Measurements from ENCODE around the gene ARPC2. TPM values are rescaled to one million over a fixed set of nuclear protein-coding genes. Genes with fewer than 3 reads are reported as not detected.

The ARPC2 gene
- total RNA-seq, 4 donors from 2014 or later: 65.5 to 343 (median 275) TPM

GRCh38 chr2:218256612-218257350 is 39.8 kb downstream of the ARPC2 start:
- TF ChIP-seq POLR2AphosphoS5 (IDR thresholded peaks at IDR 0.05) (no peak), CTCF (IDR thresholded peaks at IDR 0.05) (no peak), POLR2A (IDR thresholded peaks at IDR 0.05) (no peak), EP300 (IDR thresholded peaks at IDR 0.05; ENCODE audit: low read depth) (no peak)
- Histone ChIP-seq H3K4me1 (peaks cover 29 to 36% (median 33%) of the 10 kb centered on the region in 4 donors), H3K9me3 (no peaks in the 10 kb centered on the region), H3K36me3 (peaks cover 0 to 38% (median 18%) of the 10 kb centered on the region in 4 donors), H3K27me3 (no peaks in the 10 kb centered on the region), H3K4me3 (no peak overlapping the region), H3K27ac (peak overlapping the region in 3 of 4 donors; percentile 14 to 87 (median 41))
- in situ Hi-C loops (cut with MboI; ENCODE audit: low pct_ligation_motif_present in 1 of 4, low pct_unique_long_range_greater_than_20kb in 1 of 4, low sequenced_read_pairs in 3 of 4) (loop anchor here in 1 of 4 donors (5.0 kb wide), 1 partner anchor 64 kb away; no protein-coding TSS in a partner anchor), intact Hi-C loops (cut with DNase I; ENCODE audit: low total_unique reads) (loop anchor here (5.0 kb wide), 1 partner anchor 69 kb away; no protein-coding TSS in a partner anchor)
- DNase-seq: no peak
- 91 to 100% methylated on average over 1 to 13 of the region's 13 CpGs for WGBS, 2 donors (ENCODE audit: low coverage in 1 of 2)

- DNase-seq: peak; percentile 31
- intact Hi-C loops (cut with DNase I; ENCODE audit: low total_unique reads): loop anchor here (5.0 kb wide), 1 partner anchor 70 kb away; no protein-coding TSS in a partner anchor
- no peak overlapping the region for H3K4me3 ChIP-seq
- no peaks in the 10 kb centered on the region for H3K9me3 ChIP-seq
- in situ Hi-C loops (cut with MboI; ENCODE audit: low pct_ligation_motif_present in 1 of 4, low pct_unique_long_range_greater_than_20kb in 1 of 4, low sequenced_read_pairs in 3 of 4): loop anchor here in 1 of 4 donors (5.0 kb wide), 1 partner anchor 65 kb away; no protein-coding TSS in a partner anchor
- H3K27me3 ChIP-seq: no peaks in the 10 kb centered on the region
- TF ChIP-seq EP300 (IDR thresholded peaks at IDR 0.05; ENCODE audit: low read depth): no peak
- no peak for TF ChIP-seq POLR2A (IDR thresholded peaks at IDR 0.05)
- TF ChIP-seq POLR2AphosphoS5 (IDR thresholded peaks at IDR 0.05): no peak
- TF ChIP-seq CTCF (IDR thresholded peaks at IDR 0.05): peak; percentile 32 to 70 (median 53)
- H3K36me3 ChIP-seq: peaks cover 0 to 30% (median 15%) of the 10 kb centered on the region in 4 donors
- peak overlapping the region; percentile 14 to 87 (median 38) for H3K27ac ChIP-seq
- 43 to 68% methylated on average over 1 to 8 of the region's 8 CpGs for WGBS, 2 donors (ENCODE audit: low coverage in 1 of 2)
- peaks cover 36 to 43% (median 41%) of the 10 kb centered on the region in 4 donors for H3K4me1 ChIP-seq
Measured at GRCh38 chr2:218257390-218257981, 40.5 kb downstream of the ARPC2 start.

- H3K4me1 ChIP-seq: peaks cover 55 to 61% (median 59%) of the 10 kb centered on the region in 4 donors
- in situ Hi-C loops (cut with MboI; ENCODE audit: low pct_ligation_motif_present in 1 of 4, low pct_unique_long_range_greater_than_20kb in 1 of 4, low sequenced_read_pairs in 3 of 4): loop anchor here in 1 of 4 donors (5.0 kb wide), 1 partner anchor 67 kb away; no protein-coding TSS in a partner anchor
Measured at GRCh38 chr2:218259099-218259961, 42.3 kb downstream of the ARPC2 start.

More at GRCh38 chr2:218259099-218259961, 42.3 kb downstream of the ARPC2 start:
- peak; percentile 54 for DNase-seq
- H3K9me3 ChIP-seq: no peaks in the 10 kb centered on the region
- TF ChIP-seq POLR2AphosphoS5 (IDR thresholded peaks at IDR 0.05) (peak; percentile 87 to 95 (median 89)), EP300 (IDR thresholded peaks at IDR 0.05; ENCODE audit: low read depth) (peak; percentile 78), CTCF (IDR thresholded peaks at IDR 0.05) (no peak)
- intact Hi-C loops (cut with DNase I; ENCODE audit: low total_unique reads): loop anchor here (5.0 kb wide), 1 partner anchor 72 kb away; no protein-coding TSS in a partner anchor
- H3K27ac ChIP-seq: peak overlapping the region; percentile 83 to 90 (median 86)
- H3K36me3 ChIP-seq: peaks cover 0 to 12% (median 5%) of the 10 kb centered on the region in 4 donors
- H3K27me3 ChIP-seq: no peaks in the 10 kb centered on the region
- no peak overlapping the region for H3K4me3 ChIP-seq
- WGBS, 2 donors (ENCODE audit: low coverage in 1 of 2): 56 to 64% methylated on average over 7 to 15 of the region's 15 CpGs

Data from transverse colon (tissue), 4 donors.